ENCODE measurements around the gene MED31. TPM values are rescaled to one million over a fixed set of nuclear protein-coding genes. Genes with fewer than 3 reads are reported as not detected.
"Not testable (repeated sequence)": the region's sequence is repeated elsewhere in the genome, so short reads cannot be mapped to it uniquely, and the experiment has no call there.

The MED31 gene
- polyA plus RNA-seq, 2 of the 4 experiments (the other 2 are of a cell fraction), result 32.2 to 49.0 TPM

GRCh38 chr17:6661464-6661848 lies 10.1 kb upstream of the MED31 start:
- WGBS (ENCODE audit: missing lambda C conversion rate), result 30% methylated on average over 2 of the region's 2 CpGs
- Histone ChIP-seq H3K4me3 (no peak overlapping the region), H3K9me3 (no peaks in the 10 kb centered on the region), H3K27ac (no peak overlapping the region), H3K4me1 (no peaks in the 10 kb centered on the region), H3K4me2 (no peak overlapping the region)
- ATAC-seq (no peak), DNase-seq (ENCODE audit: low read depth in 1 of 2, low spot score in 1 of 2) (no peak), FAIRE-seq (no peak)
- ChIA-PET POLR2A (interaction anchor here (0.7 kb wide), 1 partner anchor 20 kb away, joined by 3 read pairs; no protein-coding TSS in a partner anchor), CTCF (interaction anchor here (0.8 to 17.8 kb wide), 10 partner anchors 10 to 360 kb away, joined by 3 to 293 read pairs (median 4); partner anchors contain the start of genes RNASEK and SLC13A5)
- TF ChIP-seq ZSCAN20 (CRISPR knock-in tag; IDR thresholded peaks at IDR 0.05) (no peak), HDAC2 (IDR thresholded peaks at IDR 0.05) (no peak), SMC3 (IDR thresholded peaks at IDR 0.05) (no peak), RNF2 (IDR thresholded peaks at IDR 0.05; ENCODE audit: borderline replicate concordance, low read depth) (no peak), ATOH8 (CRISPR knock-in tag; IDR thresholded peaks at IDR 0.05; ENCODE audit: low read depth) (no peak), CHD4 (IDR thresholded peaks at IDR 0.05; ENCODE audit: borderline replicate concordance) (no peak)

GRCh38 chr17:6660805-6661463 lies 9.5 kb upstream of the MED31 start:
- CTCF ChIA-PET, result interaction anchor here (0.8 to 17.8 kb wide), 10 partner anchors 11 to 360 kb away, joined by 3 to 293 read pairs (median 4); partner anchors contain the start of genes RNASEK and SLC13A5
- Histone ChIP-seq H3K4me1 (no peaks in the 10 kb centered on the region), H3K4me3 (no peak overlapping the region), H3K9me3 (no peaks in the 10 kb centered on the region), H3K27ac (no peak overlapping the region), H3K4me2 (no peak overlapping the region)
- POLR2A ChIA-PET, result interaction anchor here (0.7 kb wide), 1 partner anchor 19 kb away, joined by 3 read pairs; no protein-coding TSS in a partner anchor
- FAIRE-seq (peak; percentile 87), DNase-seq (ENCODE audit: low read depth in 1 of 2, low spot score in 1 of 2) (no peak), ATAC-seq (no peak)
- WGBS (ENCODE audit: missing lambda C conversion rate), result 34% methylated on average over 11 of the region's 11 CpGs
- TF ChIP-seq MAX (IDR thresholded peaks at IDR 0.05) (no peak), CBX2 (IDR thresholded peaks at IDR 0.05; ENCODE audit: borderline replicate concordance, low read depth) (no peak), CBX8 (IDR thresholded peaks at IDR 0.05) (no peak), NR3C1 (IDR thresholded peaks at IDR 0.05) (no peak), RCOR1 (IDR thresholded peaks at IDR 0.05; ENCODE audit: low read depth, low read length) (no peak), POLR2A (IDR thresholded peaks at IDR 0.05; ENCODE audit: low read length) (no peak), HMGXB4 (CRISPR knock-in tag; IDR thresholded peaks at IDR 0.05; ENCODE audit: borderline replicate concordance) (no peak), ZC3H11A (IDR thresholded peaks at IDR 0.05) (no peak), MYC (IDR thresholded peaks at IDR 0.05; ENCODE audit: borderline replicate concordance, low read length) (no peak), MAFK (IDR thresholded peaks at IDR 0.05; ENCODE audit: partially characterized antibody) (no peak), JUN (IDR thresholded peaks at IDR 0.05) (no peak), EP300 (IDR thresholded peaks at IDR 0.05) (no peak)

GRCh38 chr17:6660101-6660500 lies 8.7 kb upstream of the MED31 start:
- DNase-seq (ENCODE audit: low read depth in 1 of 2, low spot score in 1 of 2) (no peak), ATAC-seq (no peak), FAIRE-seq (no peak)
- POLR2A ChIA-PET, result interaction anchor here (0.7 kb wide), 1 partner anchor 334 kb away, joined by 4 read pairs; no protein-coding TSS in a partner anchor
- WGBS (ENCODE audit: missing lambda C conversion rate), result 61% methylated on average over 9 of the region's 9 CpGs
- TF ChIP-seq RNF2 (IDR thresholded peaks at IDR 0.05; ENCODE audit: borderline replicate concordance, low read depth) (no peak), ZFP36 (IDR thresholded peaks at IDR 0.05; ENCODE audit: borderline replicate concordance, partially characterized antibody) (no peak), REST (IDR thresholded peaks at IDR 0.05) (no peak), CBX8 (IDR thresholded peaks at IDR 0.05) (no peak), EP300 (IDR thresholded peaks at IDR 0.05) (no peak)
- CTCF ChIA-PET, result interaction anchor here (1.2 to 17.8 kb wide), 5 partner anchors 53 to 361 kb away, joined by 3 to 293 read pairs (median 18); partner anchors contain the start of genes RNASEK and SLC13A5
- H3K4me3 ChIP-seq, result no peak overlapping the region
- H3K27ac ChIP-seq, result no peak overlapping the region
- no peak overlapping the region for H3K4me2 ChIP-seq
- H3K4me1 ChIP-seq, result no peaks in the 10 kb centered on the region
- H3K9me3 ChIP-seq, result no peaks in the 10 kb centered on the region

- WGBS (ENCODE audit: missing lambda C conversion rate), result 69% methylated on average over 5 of the region's 5 CpGs
Measured at GRCh38 chr17:6658411-6658810, 7.0 kb upstream of the MED31 start.

More at GRCh38 chr17:6658411-6658810, 7.0 kb upstream of the MED31 start:
- DNase-seq (ENCODE audit: low read depth in 1 of 2, low spot score in 1 of 2); POLR2A ChIA-PET; H3K4me3 ChIP-seq; H3K4me1 ChIP-seq; ATAC-seq; H3K27ac ChIP-seq; H3K4me2 ChIP-seq; H3K9me3 ChIP-seq: not testable (repeated sequence)
- CTCF ChIA-PET, result interaction anchor here (1.4 to 17.8 kb wide), 2 partner anchors 72 to 347 kb away, joined by 4 to 293 read pairs; partner anchors contain the start of gene RNASEK
- peak; percentile 68 for FAIRE-seq
